CD4-positive, alpha-beta T cell treated with Interleukin-6 at 100 ng/mL for 8 hours (primary cell): Measurements from ENCODE around the gene ITPR1.

Source experiments
- DNase-seq: peaks from one replicate; pipeline ENCODE4 v3.0.0-alpha.2; 2020; ENCODE audit warnings: mixed read lengths, low spot score

The ITPR1 gene

GRCh38 chr3:4782095-4782494 is 288.9 kb downstream of the ITPR1 start:
- no peak for DNase-seq

DNA sequence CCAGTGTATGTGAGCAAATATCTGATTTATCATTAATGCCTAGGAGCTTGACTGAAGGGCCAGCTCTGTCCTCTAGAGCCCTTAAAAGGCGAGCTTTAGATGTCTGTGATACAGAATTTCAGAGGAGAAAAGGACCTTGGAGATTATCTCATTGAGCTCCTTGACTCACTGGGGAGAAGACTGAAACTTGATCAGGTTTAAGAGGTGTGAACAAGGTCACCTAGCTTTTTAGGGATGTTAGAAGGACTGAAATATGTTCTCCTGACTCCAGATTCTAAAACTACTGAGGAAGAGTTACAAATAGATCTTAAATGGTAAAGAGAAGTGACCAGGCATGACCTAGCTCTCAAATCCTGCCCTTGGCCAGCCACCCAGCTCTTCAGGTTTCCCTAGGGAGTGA is 292.4 kb downstream of the ITPR1 start:
- DNase-seq: no peak

DNA sequence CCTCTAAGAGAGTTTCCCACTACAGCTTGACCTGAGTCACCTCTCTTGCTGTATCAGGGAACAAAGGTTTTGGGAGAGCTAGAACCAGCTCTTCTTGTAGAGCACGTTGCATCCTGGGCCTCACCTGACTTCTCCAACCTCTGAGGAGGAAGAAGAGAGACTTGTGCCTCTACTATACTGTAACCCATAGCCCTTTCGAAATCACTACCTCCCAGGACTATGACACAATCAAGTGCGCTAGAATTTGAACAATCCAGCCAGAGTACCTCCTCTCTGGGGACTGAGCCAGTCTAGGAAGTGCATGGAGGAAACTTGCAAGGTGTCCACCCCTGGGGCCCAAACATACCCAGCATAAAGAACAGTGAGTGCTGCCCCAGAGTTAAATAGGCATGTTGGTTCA is 293.3 kb downstream of the ITPR1 start:
- no peak for DNase-seq

DNA sequence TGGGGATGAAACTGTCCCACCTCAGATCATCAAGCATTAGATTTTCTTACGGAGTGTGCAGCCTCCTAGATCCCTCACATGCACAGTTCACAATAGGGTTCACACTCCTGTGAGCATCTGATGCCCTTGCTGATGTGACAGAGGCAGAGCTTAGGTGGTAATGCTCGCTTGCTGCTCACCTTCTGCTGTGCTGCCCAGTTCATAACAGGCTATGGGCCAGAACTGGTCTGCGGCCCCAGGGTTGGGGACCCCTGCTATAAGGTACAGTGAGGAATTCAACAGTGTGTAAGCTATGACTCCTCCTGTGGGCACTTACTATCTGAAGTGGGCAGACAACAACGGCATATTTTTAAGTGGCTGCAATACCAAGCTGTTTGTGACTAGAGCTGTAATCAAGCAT is 298.2 kb downstream of the ITPR1 start:
- no peak for DNase-seq

DNA sequence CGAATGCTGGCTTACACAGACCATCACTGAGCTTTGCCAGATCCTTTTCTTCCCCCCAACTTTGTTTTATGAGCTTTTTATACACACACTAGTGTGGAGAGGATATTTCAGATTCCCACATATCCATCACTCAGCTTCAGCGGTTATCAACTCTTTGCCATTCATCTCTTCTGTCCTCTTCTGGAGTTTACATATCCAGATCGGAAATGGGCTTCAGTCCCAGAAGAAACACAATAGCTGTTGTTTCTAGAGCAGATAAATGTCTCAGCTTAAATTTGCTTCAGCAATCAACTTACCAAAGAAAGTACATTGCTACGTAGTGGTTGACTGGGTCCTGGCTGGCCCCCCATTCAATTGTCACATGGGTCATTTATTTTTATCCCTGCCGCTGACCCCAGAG is 300.2 kb downstream of the ITPR1 start:
- no peak for DNase-seq

GRCh38 chr3:4794331-4794730 is 301.2 kb downstream of the ITPR1 start:
- no peak for DNase-seq

- DNase-seq: no peak
Measured at GRCh38 chr3:4794798-4795197, 301.6 kb downstream of the ITPR1 start.

- no peak for DNase-seq
Measured at GRCh38 chr3:4795905-4796304, 302.8 kb downstream of the ITPR1 start.

- no peak for DNase-seq
Measured at GRCh38 chr3:4797201-4797705, 304.1 kb downstream of the ITPR1 start.

DNA sequence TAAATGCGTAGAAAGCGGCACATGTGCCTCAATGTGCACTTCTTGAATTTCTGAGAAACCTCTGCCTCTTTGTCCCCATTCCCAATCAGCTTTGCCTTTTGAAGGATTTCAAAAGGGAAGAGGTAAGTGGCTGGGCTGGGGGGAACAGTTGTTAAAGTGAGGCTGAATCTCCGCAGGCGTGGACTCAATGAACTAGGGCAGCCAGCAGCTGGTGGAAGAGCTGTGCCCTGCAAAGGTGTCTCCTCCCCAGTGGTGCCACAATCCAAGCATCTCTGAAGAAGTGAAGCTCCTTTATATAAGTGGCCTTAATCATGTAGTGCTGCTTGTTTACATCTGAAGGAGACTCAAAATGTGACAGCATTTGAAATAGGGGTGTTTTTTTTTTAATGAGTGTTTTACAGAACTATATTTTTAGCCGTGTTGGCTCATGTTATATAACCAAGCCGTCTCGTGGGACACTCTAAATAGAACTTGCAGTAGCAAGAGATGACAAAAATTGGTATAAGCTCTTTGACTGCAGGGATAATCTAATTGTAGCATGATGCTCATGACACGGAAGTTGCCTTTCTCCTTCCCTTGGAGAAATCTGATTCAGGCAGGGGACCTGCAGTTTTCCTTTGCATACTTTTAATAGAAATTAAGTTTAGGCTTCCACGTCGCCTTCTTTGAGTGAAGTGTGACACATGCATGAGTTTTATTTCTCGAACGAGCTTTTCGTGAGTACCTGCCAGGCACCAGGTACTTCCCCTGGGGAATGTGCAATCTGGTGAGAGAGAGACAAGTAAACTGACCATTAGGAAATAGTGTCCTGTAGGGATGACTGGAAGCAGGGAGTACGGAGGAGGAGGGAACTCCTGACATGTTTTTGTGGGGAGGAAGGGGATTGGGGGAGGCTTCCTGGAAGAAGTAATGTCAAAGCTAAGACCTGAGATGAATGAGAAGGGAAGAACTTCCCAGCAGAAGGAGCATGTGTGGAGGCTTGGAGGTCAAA is 306.4 kb downstream of the ITPR1 start:
- no peak for DNase-seq

GRCh38 chr3:4800595-4800994 is 307.4 kb downstream of the ITPR1 start:
- no peak for DNase-seq

DNA sequence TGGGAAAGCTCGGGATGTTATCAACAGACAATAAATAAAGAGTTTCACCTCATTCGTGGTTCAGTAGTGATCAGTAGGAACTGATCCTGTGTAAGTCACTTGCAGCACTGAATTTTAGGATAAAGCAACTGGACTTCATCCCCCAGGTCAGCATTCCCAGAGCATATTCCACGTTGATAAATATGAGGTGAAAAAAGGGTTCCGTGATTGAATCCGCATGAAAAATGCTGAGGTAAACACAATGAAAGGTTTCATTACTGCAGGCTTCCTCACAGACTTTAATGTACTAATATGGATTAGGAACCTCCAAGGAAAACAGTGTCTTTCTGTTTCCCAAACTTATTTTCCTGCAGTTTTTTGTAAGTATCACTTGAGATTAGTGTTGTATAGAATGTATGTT is 308.7 kb downstream of the ITPR1 start:
- no peak for DNase-seq

GRCh38 chr3:4802903-4803302 is 309.8 kb downstream of the ITPR1 start:
- no peak for DNase-seq

GRCh38 chr3:4804161-4805058 is 311.3 kb downstream of the ITPR1 start:
- DNase-seq: no peak

- DNase-seq: no peak
Measured at GRCh38 chr3:4805662-4806061, 312.5 kb downstream of the ITPR1 start.

DNA sequence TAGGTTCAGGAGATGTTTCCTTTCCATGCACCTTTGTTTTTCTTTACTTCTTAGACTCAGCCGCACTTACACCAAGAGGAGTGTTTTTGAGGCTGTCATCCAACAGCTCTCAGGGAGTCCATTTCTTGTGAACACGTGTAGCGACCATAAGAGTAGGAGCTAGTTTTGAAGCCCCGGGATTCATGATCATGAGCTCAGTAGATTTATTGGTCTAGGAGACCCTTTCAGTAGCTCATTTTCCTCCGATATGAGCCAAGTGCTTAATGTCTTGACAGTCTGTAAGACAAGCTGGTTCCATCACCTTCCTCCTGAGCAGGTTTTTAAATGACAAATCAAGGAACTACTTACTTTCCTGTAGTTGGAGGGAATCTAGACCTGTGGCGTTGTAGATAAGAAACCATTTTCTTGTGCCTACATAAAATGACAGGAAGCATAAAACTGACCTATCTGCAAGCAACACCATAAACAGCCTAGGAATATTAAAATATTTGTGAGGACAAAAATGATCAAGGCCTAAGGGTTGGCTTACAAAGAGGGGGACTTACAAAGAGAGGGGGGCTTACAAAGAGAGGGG is 313.5 kb downstream of the ITPR1 start:
- no peak for DNase-seq

- DNase-seq: no peak
Measured at GRCh38 chr3:4807381-4808280, 314.5 kb downstream of the ITPR1 start.

- no peak for DNase-seq
Measured at GRCh38 chr3:4808637-4809036, 315.5 kb downstream of the ITPR1 start.

DNA sequence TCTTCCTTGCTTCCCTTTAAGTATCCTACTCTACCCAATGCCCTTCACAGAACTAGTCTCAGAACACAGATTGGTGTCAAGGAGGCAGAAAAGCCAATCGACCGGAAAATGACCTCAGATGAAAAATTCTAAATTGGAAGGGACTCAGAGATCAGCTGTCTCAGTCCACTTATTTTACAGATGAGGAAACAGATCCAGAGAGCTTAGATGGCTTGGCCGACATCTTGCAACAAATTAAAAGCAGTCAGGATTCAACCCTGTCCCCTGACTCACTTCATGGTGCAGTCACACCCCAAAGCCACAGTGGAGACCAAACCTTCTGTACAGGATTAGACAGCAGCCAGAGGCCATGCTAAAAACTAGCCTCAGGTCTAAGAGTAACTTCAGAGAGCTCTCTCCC is 316.8 kb downstream of the ITPR1 start:
- no peak for DNase-seq

DNA sequence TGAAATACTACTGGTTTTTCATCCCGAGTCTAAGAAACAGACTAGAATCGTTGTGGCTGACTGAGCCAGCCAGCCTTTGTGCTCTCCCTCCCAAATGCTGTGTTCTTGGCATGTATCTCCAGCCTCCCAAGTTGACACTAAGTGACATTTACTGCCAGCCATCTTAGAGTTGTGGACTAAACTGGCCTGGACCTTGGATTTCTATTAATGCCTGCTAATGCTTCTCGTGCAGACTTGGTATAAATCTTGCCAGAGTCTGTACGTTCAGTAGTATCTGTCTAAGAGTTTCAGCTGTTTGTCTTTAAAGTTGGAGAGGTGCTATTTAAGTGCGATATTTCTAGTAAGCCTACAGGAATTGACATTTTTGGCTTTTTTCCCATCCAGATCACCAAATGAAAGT is 319.4 kb downstream of the ITPR1 start:
- no peak for DNase-seq

DNA sequence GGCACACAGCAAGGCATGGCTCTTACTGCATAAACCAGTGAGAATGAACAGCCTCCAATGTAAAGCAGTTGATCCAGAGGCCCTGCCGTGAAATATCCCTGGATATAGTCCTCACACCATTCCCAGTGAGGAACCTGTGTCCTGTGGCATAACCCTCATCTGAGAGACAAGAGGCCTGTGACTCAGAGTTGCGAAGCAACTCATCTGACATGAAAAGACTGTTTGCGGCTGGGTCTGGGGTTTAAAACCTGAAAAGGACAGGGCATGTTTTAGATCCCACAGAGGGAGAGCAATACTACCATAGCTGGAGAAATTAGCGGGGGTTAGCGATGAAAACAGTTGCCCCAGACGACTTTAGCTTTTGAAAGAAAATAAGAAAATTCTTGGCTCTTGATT is 320.8 kb downstream of the ITPR1 start:
- no peak for DNase-seq
